Testis (tissue), 3 donors: Measurements from ENCODE around the gene PML. TPM values are rescaled to one million over a fixed set of nuclear protein-coding genes. Genes with fewer than 3 reads are reported as not detected.
"Not testable (repeated sequence)": the region's sequence is repeated elsewhere in the genome, so short reads cannot be mapped to it uniquely, and the experiment has no call there.

Experiments used
- DNase-seq: peaks from one replicate; pipeline ENCODE4 v3.0.0-alpha.2; 2019
- H3K27ac ChIP-seq, 2 donors: fragments of 200-600 bp; sonication (generic); one replicate each; pipeline ENCODE4 v1.5.1; 2019
- H3K27me3 ChIP-seq: fragments of 200-600 bp; sonication (generic); one replicate; pipeline ENCODE4 v1.5.1; 2019
- H3K36me3 ChIP-seq: fragments of 200-600 bp; sonication (generic); one replicate; pipeline ENCODE4 v1.5.1; 2017; ENCODE audit warnings: low read depth; ENCODE audit errors: missing control alignments
- H3K4me1 ChIP-seq: fragments of 200-600 bp; sonication (generic); one replicate; pipeline ENCODE4 v1.5.1; 2019
- H3K4me3 ChIP-seq, 2 donors: fragments of 200-600 bp; sonication (generic); one replicate each; pipeline ENCODE4 v1.5.1; 2017 to 2019
- H3K9me3 ChIP-seq: fragments of 200-600 bp; sonication (generic); one replicate; pipeline ENCODE4 v1.5.1; 2017
- POLR2A ChIP-seq: fragments of 450-650 bp; IDR thresholded peaks from one replicate; pipeline ENCODE4 v1.6.1; 2017; ENCODE audit warnings: antibody characterized with exemption, mild to moderate bottlenecking, moderate library complexity
- WGBS, 2 donors: methylation state at CpG; one replicate each; pipeline ENCODE4 v1.1.5; 2018; 5-methylcytosine and 5-hydroxymethylcytosine counted together
- intact Hi-C: fragments of 100-400 bp; cut with DNase I; formaldehyde crosslinking; loops from one replicate; pipeline ENCODE4 v1.15.1; 2023; ENCODE audit warnings: low total_unique reads
- polyA plus RNA-seq: library from polyadenylated mRNA; stranded (reverse); fragments of 350-450 nt; fragmentation: Illumina TruSeq; extraction: RNeasy Lipid Tissue Mini Kit (QIAGEN cat#74804); gene quantifications from one replicate; pipeline ENCODE4 v1.2.3, GENCODE V29; 2014; ENCODE audit warnings: low read depth, low replicate concordance; ENCODE audit not compliant: insufficient read depth
- total RNA-seq, 2 donors: library from RNA; depleted of rRNA; stranded (reverse); fragments of >200 nt; gene quantifications; one replicate each; pipeline ENCODE4 v1.2.3, GENCODE V29; 2016
- TF ChIP-seq, protein P1 (sequence below), 3 experiments: fragments of 450-650 bp in 2 of 3; fragments of 200-600 bp in 1 of 3; sonication (generic) in 1 of 3; IDR thresholded peaks; one replicate each; pipeline ENCODE4 v1.5.1; 2016 to 2019; ENCODE audit warnings: antibody characterized with exemption in 3 of 3, mild to moderate bottlenecking in 2 of 3, moderate library complexity in 1 of 3

PML gene
- total and polyA plus RNA-seq, 3 donors from 2014 or later: 20.9 to 59.5 (median 53.9) TPM

DNA sequence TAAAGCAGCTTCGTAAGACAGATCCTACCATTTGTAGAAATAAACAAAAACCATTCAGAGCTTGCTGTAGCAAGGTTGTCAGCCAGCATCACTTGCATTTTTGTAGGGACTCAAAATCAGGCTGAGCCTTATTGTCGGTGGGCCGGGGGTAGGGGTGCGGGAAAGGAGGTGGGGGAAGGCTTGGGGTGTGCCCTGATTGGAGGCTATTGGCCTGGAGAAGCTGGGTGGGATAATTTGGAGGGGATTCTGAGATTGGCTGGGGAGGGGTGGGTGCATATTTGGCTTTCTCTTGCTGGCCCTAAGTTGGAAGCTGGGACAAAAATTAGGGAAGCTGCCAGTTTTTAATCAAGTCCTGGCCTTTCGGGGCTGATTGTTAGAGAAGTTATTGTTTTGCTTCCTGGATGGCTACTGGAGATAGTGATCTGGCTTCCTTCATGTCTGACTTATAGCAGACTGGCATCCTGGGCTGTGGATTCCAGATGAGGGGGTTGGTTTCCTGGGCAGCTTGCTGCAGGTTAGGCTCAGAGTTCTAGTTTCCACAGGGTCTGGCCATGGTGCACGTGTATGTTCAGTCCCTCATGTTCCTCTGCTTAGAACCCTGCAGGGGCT lies 25.3 kb upstream of the PML start:
- WGBS, 2 donors: 89% methylated on average over 6 of the region's 6 CpGs
- no peak overlapping the region for H3K27ac ChIP-seq
- no peak for DNase-seq
- H3K4me1 ChIP-seq: peaks cover 5% of the 10 kb centered on the region
- intact Hi-C loops: no loop called here
- no peak for TF ChIP-seq POLR2A
- TF ChIP-seq, protein P1, sequence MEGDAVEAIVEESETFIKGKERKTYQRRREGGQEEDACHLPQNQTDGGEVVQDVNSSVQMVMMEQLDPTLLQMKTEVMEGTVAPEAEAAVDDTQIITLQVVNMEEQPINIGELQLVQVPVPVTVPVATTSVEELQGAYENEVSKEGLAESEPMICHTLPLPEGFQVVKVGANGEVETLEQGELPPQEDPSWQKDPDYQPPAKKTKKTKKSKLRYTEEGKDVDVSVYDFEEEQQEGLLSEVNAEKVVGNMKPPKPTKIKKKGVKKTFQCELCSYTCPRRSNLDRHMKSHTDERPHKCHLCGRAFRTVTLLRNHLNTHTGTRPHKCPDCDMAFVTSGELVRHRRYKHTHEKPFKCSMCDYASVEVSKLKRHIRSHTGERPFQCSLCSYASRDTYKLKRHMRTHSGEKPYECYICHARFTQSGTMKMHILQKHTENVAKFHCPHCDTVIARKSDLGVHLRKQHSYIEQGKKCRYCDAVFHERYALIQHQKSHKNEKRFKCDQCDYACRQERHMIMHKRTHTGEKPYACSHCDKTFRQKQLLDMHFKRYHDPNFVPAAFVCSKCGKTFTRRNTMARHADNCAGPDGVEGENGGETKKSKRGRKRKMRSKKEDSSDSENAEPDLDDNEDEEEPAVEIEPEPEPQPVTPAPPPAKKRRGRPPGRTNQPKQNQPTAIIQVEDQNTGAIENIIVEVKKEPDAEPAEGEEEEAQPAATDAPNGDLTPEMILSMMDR (IDR thresholded peaks at IDR 0.05): no peak
- no peak overlapping the region for H3K4me3 ChIP-seq
- no peaks in the 10 kb centered on the region for H3K9me3 ChIP-seq
- H3K27me3 ChIP-seq: no peaks in the 10 kb centered on the region
- no peaks in the 10 kb centered on the region for H3K36me3 ChIP-seq

DNA sequence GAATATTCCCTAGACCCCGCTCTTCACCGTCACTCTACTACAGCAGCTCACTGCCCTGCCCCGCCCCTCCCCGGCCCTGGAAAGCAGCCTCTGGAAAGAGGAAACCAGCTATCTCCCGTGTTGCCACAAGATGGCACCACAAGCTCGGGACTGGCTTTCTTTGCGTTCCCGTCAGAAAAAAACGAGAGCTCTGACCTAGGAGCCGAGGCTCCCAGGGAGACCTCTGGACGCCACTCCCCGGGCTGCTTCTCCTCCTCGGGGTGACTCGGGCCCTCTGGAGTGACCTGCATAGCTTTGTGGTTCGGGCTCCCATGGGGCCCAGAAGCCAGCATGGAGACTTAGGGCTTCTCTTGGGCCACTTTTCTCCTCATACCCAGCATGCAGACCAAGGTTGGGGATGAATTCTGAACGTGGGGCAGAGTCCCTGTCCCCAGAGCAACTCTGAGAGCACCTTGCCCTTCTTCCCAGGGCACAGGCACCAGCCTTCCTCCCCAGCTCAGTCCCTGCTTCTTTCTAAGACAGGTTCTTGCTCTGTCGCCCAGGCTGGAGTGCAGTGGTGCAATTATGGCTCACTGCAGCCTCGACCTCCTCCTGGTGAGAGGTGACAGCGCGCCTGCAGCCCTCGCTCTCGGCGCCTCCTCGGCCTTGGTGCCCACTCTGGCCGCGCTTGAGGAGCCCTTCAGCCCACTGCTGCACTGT lies 21.4 kb upstream of the PML start:
- intact Hi-C loops: no loop called here
- TF ChIP-seq, protein P1 (IDR thresholded peaks at IDR 0.05): peak; percentile 65 to 82 (median 75)
- TF ChIP-seq POLR2A: no peak
- H3K27ac ChIP-seq: no peak overlapping the region
- DNase-seq: peak; percentile 92
- H3K4me3 ChIP-seq: peak overlapping the region; percentile 34 to 40
- H3K9me3 ChIP-seq: no peaks in the 10 kb centered on the region
- no peaks in the 10 kb centered on the region for H3K36me3 ChIP-seq
- H3K4me1 ChIP-seq: no peaks in the 10 kb centered on the region
- H3K27me3 ChIP-seq: no peaks in the 10 kb centered on the region
- WGBS, 2 donors: 12 to 18% methylated on average over 20 to 21 of the region's 26 CpGs

DNA sequence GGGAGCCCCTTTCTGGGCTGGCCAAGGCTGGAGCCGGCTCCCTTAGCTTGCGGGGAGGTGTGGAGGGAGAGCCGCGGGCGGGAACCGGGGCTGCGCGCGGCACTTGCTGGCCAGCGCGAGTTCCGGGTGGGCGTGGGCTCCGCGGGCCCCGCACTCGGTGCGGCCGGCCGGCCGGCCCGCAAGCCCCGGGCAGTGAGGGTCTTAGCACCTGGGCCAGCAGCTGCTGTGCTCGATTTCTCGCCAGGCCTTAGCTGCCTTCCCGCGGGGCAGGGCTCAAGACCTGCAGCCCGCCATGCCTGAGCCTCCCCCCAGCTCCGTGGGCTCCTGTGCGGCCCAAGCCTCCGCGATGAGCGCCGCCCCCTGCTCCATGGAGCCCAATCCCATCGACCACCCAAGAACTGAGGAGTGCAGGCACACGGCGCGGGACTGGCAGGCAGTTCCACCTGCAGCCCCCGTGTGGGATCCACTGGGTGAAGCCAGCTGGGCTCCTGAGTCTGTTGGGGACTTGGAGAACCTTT lies 20.8 kb upstream of the PML start:
- DNase-seq, H3K36me3 ChIP-seq, intact Hi-C loops, H3K4me1 ChIP-seq, H3K9me3 ChIP-seq, H3K27me3 ChIP-seq, H3K27ac ChIP-seq: not testable (repeated sequence)
- peak overlapping the region; percentile 34 to 40 for H3K4me3 ChIP-seq
- 66 to 77% methylated on average over 2 to 39 of the region's 39 CpGs for WGBS, 2 donors

DNA sequence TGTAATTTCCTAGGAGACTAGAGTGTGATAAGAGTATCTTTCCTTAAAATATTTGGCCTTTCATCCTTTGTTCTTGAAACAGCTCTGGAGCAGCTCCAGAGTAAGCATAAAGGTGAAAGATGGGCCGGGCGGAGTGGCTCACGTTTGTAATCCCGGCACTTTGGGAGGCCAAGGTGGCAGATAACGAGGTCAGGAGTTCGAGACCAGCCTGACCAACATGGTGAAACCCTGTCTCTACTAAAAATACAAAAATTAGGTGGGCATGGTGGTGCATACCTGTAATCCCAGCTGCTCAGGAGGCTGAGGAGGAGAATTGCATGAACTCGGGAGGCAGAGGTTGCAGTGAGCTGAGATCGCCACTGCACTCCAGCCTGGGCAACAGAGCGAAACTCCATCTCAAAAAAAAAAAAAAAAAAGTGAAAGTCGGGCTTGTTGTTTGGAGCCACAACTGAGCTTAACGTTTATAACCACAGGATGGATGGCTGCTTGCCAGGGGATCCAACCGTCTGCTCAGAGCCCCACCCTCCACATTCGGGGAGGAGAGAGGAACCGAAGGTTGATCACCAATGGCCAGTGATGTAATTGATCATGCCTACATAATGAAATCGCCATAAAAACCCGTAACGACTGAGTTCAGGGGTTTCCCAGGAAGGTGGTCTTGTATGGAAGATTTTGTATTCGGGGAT lies 18.9 kb upstream of the PML start:
- not testable (repeated sequence) for H3K36me3 ChIP-seq, H3K4me1 ChIP-seq
- WGBS, 2 donors: 32 to 47% methylated on average over 18 of the region's 18 CpGs

DNA sequence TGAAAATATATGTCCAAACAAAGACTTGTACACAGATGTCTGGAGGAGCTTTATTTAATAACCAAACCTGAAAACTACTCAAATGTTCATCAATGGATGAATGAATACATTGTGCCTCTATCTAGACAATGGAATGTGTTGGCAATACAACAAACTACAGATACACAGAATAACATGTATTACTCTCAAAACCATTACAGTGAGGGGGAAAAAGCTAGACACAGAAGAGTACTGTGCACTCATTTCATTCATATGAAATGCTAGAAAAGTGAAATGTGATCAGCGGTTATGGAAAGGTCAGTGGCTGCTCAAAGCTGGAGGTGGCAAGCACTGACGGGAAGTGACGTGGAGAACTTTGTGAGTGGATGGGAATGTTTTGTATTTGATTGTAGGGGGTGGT lies 15.6 kb upstream of the PML start:
- no peak overlapping the region for H3K27ac ChIP-seq
- DNase-seq: no peak
- no peaks in the 10 kb centered on the region for H3K27me3 ChIP-seq
- no peaks in the 10 kb centered on the region for H3K36me3 ChIP-seq
- intact Hi-C loops: no loop called here
- H3K4me1 ChIP-seq: peaks cover 33% of the 10 kb centered on the region
- no peaks in the 10 kb centered on the region for H3K9me3 ChIP-seq
- TF ChIP-seq POLR2A: no peak
- TF ChIP-seq, protein P1 (IDR thresholded peaks at IDR 0.05): no peak
- 69 to 74% methylated on average over 3 of the region's 3 CpGs for WGBS, 2 donors
- H3K4me3 ChIP-seq: no peak overlapping the region

More for the DNA sequence above, 18.9 kb upstream of the PML start:
- H3K27ac ChIP-seq, DNase-seq, H3K4me3 ChIP-seq, H3K27me3 ChIP-seq, intact Hi-C loops, H3K9me3 ChIP-seq: not testable (repeated sequence)
